HG03565 (cell line): ENCODE measurements around the gene SEC61B.
"Not testable (repeated sequence)": the region's sequence is repeated elsewhere in the genome, so short reads cannot be mapped to it uniquely, and the experiment has no call there.

ENCODE experiments used
- ATAC-seq: cut with Tn5 transposase; IDR thresholded peaks from one replicate; pipeline ENCODE4 v1.9.1; 2021; ENCODE audit warnings: mild to moderate bottlenecking, moderate library complexity; ENCODE audit not compliant: unreplicated experiment

The SEC61B gene

GRCh38 chr9:99190597-99191283, 31.3 kb upstream of the SEC61B start:
- ATAC-seq = no peak

GRCh38 chr9:99192786-99193465, 29.2 kb upstream of the SEC61B start:
- ATAC-seq = no peak

- ATAC-seq = no peak
Observed at GRCh38 chr9:99193466-99193821, 28.6 kb upstream of the SEC61B start.

- not testable (repeated sequence) for ATAC-seq
Observed at GRCh38 chr9:99196484-99196883, 25.6 kb upstream of the SEC61B start.

GRCh38 chr9:99197124-99197630, 24.9 kb upstream of the SEC61B start:
- ATAC-seq = no peak

GRCh38 chr9:99197987-99198386, 24.1 kb upstream of the SEC61B start:
- ATAC-seq = no peak

- ATAC-seq = no peak
Observed at GRCh38 chr9:99199938-99200539, 22.0 kb upstream of the SEC61B start.

- ATAC-seq = no peak
Observed at GRCh38 chr9:99201603-99202002, 20.5 kb upstream of the SEC61B start.

- no peak for ATAC-seq
Observed at GRCh38 chr9:99210572-99210971, 11.5 kb upstream of the SEC61B start.

GRCh38 chr9:99211746-99212145, 10.3 kb upstream of the SEC61B start:
- ATAC-seq = no peak

- ATAC-seq = no peak
Observed at GRCh38 chr9:99213197-99213596, 8.9 kb upstream of the SEC61B start.

- ATAC-seq = no peak
Observed at GRCh38 chr9:99216073-99216472, 6.0 kb upstream of the SEC61B start.

- ATAC-seq = no peak
Observed at GRCh38 chr9:99220011-99220410, 2.1 kb upstream of the SEC61B start.

- ATAC-seq = no peak
Observed at GRCh38 chr9:99221266-99221620, 839 bp upstream of the SEC61B start.

- ATAC-seq = peak; percentile 17
Observed at GRCh38 chr9:99222416-99223270, 561 bp downstream of the SEC61B start.

- ATAC-seq = no peak
Observed at GRCh38 chr9:99224445-99224844, 2.4 kb downstream of the SEC61B start.

GRCh38 chr9:99226054-99226453, 4.0 kb downstream of the SEC61B start:
- no peak for ATAC-seq

GRCh38 chr9:99230206-99230605, 8.1 kb downstream of the SEC61B start:
- no peak for ATAC-seq

GRCh38 chr9:99231711-99232110, 9.6 kb downstream of the SEC61B start:
- ATAC-seq = no peak

GRCh38 chr9:99234618-99235017, 12.5 kb downstream of the SEC61B start:
- ATAC-seq = no peak

GRCh38 chr9:99235069-99235468, 13.0 kb downstream of the SEC61B start:
- ATAC-seq = no peak
